Stimulated activated memory B cell treated with anti-CD40 and anti-IgM and Interleukin-4, amounts not matched to agents 10 μg/mL and 1 μg/mL and 100 μg/mL, for 72 hours (primary cell): ENCODE measurements around the gene NELFB.
A peak's percentile ranks its signal among the peaks of the same experiment; 100 is the strongest.

ENCODE experiments used
- ATAC-seq: fragments of 150-1000 bp; cut with Tn5 transposase; 2 replicates; pipeline ENCODE4 v1.10.0; 2021
- H3K27ac Mint-ChIP-seq: one replicate; pipeline ENCODE4 v1.8.0; 2022; ENCODE audit warnings: mild to moderate bottlenecking, mixed read lengths
- H3K27me3 Mint-ChIP-seq: one replicate; pipeline ENCODE4 v1.8.0; 2022; ENCODE audit warnings: mixed read lengths
- H3K36me3 Mint-ChIP-seq: one replicate; pipeline ENCODE4 v1.8.0; 2022; ENCODE audit warnings: mixed read lengths
- H3K4me1 Mint-ChIP-seq: one replicate; pipeline ENCODE4 v1.8.0; 2022; ENCODE audit warnings: mixed read lengths
- H3K4me3 Mint-ChIP-seq: one replicate; pipeline ENCODE4 v1.8.0; 2022; ENCODE audit warnings: mild to moderate bottlenecking, moderate library complexity, mixed read lengths
- H3K9me3 Mint-ChIP-seq: one replicate; pipeline ENCODE4 v1.8.0; 2022; ENCODE audit warnings: mixed read lengths

The NELFB gene

DNA sequence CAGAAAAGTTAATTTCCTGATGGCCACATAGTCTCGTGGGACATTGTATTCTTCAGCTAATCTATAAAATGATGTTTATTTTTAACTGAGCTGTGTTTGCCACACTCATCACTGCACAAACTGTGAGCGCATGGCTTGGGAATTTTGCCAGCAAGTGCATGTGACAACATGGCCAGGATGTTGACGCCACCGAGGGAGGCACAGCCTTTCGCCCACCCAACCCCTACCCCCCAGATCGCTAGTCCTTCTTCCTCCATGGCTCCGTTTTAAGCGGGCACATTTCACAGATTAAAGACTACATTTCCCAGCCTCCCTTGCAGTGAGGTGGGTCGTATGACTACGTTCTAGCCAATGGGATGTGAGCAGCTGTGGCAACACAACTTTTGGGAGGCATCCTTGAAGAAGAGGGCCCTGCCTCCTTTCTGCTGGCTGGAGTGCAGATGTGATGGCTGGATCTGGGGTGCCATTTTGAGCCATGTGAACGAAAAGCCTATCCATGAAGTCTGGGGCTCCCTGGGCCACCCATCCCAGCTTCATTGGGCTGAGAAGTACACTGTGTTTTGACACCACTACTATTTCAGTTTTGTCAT lies 39.1 kb downstream of the NELFB start:
- no peak overlapping the region for H3K27ac Mint-ChIP-seq
- peak; percentile 64 for ATAC-seq
- no peaks in the 10 kb centered on the region for H3K9me3 Mint-ChIP-seq
- no peaks in the 10 kb centered on the region for H3K36me3 Mint-ChIP-seq
- H3K4me1 Mint-ChIP-seq: peaks cover 12% of the 10 kb centered on the region
- peak overlapping the region; percentile 46 for H3K4me3 Mint-ChIP-seq
- peaks cover 54% of the 10 kb centered on the region for H3K27me3 Mint-ChIP-seq

DNA sequence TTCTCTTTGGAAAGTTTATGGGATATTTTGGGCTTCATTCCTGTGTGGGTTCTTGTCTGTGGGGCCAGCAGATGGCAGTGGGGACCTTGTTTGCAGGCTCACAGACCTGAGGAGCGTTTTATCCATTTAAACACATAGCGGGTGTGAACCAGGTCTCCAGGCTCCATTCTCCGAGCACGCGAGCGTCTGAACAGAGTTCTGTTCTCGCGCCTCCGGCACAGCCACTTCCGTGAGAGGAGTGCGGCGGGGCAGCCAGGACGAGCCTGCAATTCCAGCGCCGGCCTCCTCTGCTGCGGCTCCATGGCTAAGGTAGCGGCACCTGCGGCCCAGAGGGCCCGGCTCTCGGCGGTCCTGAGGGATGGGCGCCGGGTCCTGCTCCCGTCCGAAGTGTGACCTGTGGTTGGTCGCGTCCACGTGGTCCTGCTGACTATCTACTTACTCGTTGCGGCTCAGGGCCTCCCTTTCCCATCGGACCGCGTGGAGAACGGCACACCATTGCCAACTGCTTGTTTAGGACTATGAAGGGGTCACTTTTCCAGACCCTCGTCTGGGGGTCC lies 39.6 kb downstream of the NELFB start:
- Mint-ChIP-seq H3K27me3 (peaks cover 59% of the 10 kb centered on the region), H3K36me3 (no peaks in the 10 kb centered on the region), H3K9me3 (no peaks in the 10 kb centered on the region), H3K27ac (no peak overlapping the region), H3K4me3 (peak overlapping the region; percentile 46), H3K4me1 (peaks cover 12% of the 10 kb centered on the region)
- no peak for ATAC-seq

DNA sequence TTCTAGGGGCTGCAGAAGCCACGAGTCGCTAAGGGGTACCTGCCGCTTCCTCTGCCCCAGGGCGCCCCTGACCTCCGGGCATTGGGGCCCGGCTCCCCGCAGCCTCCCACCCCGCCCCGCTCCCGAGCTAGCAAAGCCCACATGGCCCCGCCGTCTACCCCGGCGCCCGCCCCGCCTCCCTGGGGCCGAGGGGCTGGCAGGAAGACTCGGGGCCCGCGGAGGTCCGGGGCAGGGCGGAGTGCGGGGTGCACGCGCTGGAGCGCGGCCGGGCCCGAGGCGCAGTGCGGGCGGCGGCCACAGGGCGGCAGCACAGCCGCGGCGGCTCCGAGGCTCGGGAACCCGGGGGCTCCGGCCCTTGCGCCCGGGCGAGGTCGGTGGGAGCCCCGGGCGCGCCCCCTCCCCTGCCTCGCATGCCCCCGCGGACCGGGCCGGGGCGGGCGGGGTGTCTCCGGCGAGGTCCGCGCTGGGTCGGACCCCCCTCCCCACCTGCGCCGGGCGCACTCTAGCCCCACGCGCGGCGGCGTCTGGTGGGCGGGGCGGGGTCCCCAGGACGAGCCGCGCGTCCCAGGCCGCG lies 40.2 kb downstream of the NELFB start:
- Mint-ChIP-seq H3K4me1 (peaks cover 12% of the 10 kb centered on the region), H3K4me3 (no peak overlapping the region), H3K27me3 (peaks cover 65% of the 10 kb centered on the region), H3K36me3 (no peaks in the 10 kb centered on the region), H3K27ac (no peak overlapping the region), H3K9me3 (no peaks in the 10 kb centered on the region)
- ATAC-seq: peak; percentile 85

DNA sequence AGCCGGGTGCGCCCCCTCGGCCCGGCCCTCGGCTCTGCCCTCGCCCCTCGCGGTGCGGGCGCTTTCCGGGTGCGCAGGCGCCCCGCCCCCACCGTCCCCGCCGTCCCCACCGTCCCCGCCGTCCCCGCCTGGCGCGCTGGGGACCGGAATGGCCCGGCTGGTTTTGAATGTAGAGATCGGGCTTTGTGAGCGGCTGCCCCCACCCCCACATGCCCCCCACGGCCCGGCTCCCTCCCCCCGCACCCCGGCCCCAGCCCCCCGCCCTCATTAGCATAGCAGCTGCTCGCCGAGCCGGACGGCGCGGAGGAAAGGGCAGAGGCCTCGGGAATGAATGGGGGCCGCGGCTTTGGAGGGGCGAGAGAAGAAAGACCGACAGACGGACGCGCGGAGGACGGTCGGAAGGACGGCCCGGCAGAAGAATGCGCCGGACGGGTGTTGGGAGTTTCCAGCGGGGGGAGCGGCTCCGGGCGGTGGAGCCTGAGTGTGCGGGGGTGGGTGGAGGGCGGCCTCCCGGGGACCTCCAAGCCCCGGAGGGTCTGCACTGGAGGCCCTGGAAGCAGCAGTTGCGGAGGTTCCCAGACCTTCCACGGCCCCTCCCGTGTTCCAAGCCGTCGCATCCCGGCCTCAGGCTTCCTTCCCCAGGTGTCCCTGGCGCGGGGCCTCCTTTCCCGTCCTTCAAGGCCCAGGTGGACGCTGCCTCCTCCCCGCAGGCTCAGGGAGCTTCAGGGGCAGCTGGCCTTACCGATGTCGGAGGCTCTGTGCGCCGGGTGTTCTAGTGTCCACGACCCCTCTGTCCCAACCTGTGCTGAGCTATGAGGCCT lies 40.9 kb downstream of the NELFB start:
- Mint-ChIP-seq H3K4me1 (peaks cover 12% of the 10 kb centered on the region), H3K36me3 (no peaks in the 10 kb centered on the region), H3K27ac (no peak overlapping the region), H3K9me3 (no peaks in the 10 kb centered on the region), H3K27me3 (peaks cover 72% of the 10 kb centered on the region), H3K4me3 (peak overlapping the region; percentile 62)
- ATAC-seq: peak; percentile 14

DNA sequence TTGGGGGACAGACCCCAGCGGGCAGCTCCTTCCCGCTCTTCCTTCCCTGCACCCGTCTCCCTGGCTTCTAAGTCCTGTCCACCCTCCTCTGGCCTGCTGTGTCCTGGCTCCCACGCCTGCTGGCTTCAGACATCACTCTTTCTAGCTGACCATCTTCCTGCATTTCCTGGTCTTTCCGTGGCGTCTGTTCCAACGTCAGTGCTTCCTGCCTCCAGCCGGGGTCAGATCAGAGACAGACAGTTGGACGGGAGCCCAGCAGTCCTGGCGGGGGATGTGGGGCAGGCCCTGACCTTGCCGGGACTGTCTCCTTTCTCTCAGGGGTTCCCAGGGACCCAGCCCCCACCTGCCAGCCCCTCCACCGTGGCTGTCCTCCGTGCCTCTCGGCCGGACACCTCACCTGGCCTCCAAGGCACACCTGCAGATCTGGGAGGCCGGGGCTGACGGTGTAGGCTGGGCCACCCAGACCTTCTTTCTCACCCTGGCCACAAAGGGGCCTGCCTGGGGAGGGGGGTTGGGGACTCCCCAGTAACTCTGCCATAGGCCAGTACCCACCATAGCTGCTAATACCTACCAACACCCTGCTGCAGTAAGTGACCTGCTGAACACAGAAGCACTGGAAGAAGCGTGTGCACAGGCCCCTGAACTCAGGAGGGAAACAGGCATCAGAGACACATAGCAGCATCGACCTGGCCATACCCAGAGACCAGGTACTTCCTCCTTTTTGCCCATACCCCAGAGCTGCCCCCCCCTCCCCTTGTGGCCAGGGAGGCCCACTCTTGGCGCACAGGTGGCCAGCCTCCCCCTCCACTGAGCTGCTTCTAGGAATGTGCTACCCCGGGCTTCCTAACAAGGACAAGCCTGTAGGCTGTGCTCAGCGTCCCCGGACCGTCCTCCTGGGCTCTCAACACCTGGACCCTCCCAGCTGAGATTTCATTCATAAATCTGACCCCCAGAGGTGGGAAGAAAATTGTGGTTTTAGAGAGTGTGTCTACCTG lies 41.8 kb downstream of the NELFB start:
- peaks cover 73% of the 10 kb centered on the region for H3K27me3 Mint-ChIP-seq
- H3K4me3 Mint-ChIP-seq: peak overlapping the region; percentile 62
- H3K36me3 Mint-ChIP-seq: no peaks in the 10 kb centered on the region
- H3K9me3 Mint-ChIP-seq: no peaks in the 10 kb centered on the region
- no peak for ATAC-seq
- no peak overlapping the region for H3K27ac Mint-ChIP-seq
- peaks cover 12% of the 10 kb centered on the region for H3K4me1 Mint-ChIP-seq

DNA sequence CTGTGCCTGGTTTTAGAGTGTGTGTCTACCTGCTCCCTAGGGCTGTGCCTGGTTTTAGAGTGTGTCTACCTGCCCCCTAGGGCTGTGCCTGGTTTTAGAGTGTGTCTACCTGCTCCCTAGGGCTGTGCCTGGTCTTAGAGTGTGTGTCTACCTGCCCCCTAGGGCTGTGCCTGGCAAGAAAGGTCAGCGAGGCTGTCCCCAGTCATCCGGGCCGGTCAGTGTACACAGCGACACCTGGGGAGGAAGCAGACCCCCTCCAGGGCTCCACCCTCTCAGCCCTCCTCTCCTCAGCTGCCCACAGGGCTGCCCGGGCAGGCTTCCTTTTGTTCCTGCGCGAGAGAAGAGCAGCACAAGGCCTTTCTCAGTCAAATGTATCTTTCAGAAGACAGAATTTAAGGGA lies 42.8 kb downstream of the NELFB start:
- Mint-ChIP-seq H3K27me3 (peaks cover 71% of the 10 kb centered on the region), H3K36me3 (no peaks in the 10 kb centered on the region), H3K27ac (no peak overlapping the region), H3K9me3 (no peaks in the 10 kb centered on the region), H3K4me1 (peaks cover 12% of the 10 kb centered on the region), H3K4me3 (no peak overlapping the region)
- ATAC-seq: no peak

DNA sequence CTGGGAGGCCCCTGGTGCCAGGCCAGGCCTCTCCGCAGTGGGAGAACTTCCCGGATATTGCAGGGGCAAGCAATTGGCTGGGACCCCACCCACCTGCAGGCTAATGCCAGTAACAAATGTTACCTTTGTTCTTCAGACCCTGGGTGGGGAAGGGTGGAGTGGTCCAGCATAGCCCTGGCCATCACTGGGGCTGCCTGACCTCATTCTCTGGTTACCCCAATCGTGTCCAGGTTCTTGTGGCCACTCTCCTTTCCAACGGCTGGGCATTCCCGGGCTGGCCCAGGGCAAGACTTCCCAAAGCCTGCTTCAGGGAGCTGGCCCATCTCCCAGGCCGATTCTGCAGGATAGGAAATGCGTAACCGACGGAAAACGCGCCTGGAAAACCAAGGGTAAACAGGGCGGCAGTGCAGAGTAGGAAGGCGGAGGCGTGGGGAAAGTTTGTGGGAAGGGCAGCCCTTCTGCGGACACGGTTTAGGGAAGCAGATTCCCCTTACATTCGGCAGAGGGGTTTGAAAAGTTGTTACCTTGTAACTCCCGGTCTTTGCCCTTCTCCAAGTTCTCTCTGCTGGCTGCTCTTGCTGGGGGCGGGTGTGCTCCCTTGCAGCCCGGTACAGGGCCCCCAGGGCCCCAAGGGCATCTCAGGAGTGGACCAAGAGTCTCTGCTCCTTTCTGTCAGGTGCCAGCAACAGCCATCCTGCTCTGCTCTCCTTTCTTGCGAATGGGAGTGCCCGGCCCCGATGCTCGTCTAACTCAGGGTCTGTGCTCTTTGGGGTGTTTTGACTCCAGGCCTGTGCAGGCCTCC lies 43.5 kb downstream of the NELFB start:
- no peak for ATAC-seq
- peaks cover 12% of the 10 kb centered on the region for H3K4me1 Mint-ChIP-seq
- no peak overlapping the region for H3K4me3 Mint-ChIP-seq
- no peak overlapping the region for H3K27ac Mint-ChIP-seq
- H3K36me3 Mint-ChIP-seq: no peaks in the 10 kb centered on the region
- peaks cover 70% of the 10 kb centered on the region for H3K27me3 Mint-ChIP-seq
- H3K9me3 Mint-ChIP-seq: no peaks in the 10 kb centered on the region

DNA sequence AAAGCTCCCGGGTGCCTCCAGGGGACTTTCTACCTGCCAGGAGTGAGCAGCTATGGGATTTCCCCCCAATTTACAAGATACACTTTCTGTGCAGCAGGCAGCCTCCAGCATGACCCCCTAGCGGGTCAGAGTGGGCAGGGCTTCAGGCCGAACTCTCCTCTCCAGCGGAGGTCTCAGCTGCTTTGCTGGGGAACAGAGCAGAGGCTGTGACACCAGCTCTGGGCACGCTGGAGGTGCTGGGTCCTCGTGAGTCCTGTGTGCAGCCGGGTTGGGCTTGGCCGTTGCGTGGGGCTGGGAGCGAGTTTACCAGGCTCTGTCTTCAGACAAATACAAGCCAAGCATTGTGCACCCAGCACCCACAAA lies 44.1 kb downstream of the NELFB start:
- no peaks in the 10 kb centered on the region for H3K9me3 Mint-ChIP-seq
- ATAC-seq: no peak
- peaks cover 67% of the 10 kb centered on the region for H3K27me3 Mint-ChIP-seq
- no peak overlapping the region for H3K27ac Mint-ChIP-seq
- H3K36me3 Mint-ChIP-seq: no peaks in the 10 kb centered on the region
- no peak overlapping the region for H3K4me3 Mint-ChIP-seq
- peaks cover 12% of the 10 kb centered on the region for H3K4me1 Mint-ChIP-seq

DNA sequence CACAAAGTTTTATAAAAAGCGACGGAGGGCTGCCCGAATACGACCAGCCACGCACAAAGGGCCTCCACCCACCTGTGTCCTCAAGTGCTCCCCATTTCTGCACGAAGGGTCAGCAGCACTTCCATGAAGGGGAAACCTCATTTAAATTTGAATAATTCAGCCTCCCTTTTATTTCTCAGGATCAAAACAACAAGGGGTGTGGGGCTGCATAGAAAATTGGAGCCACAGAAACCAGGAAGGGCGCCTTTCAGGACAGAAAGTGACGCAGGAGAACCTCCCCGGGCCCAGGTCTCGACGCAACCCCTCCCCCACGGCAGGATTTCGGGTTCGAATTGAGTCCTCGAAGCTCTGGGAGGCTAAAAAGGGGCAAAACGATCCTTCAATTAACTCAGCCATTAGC lies 44.8 kb downstream of the NELFB start:
- Mint-ChIP-seq H3K4me1 (peaks cover 17% of the 10 kb centered on the region), H3K36me3 (no peaks in the 10 kb centered on the region), H3K27ac (no peak overlapping the region), H3K9me3 (no peaks in the 10 kb centered on the region), H3K4me3 (no peak overlapping the region), H3K27me3 (peaks cover 63% of the 10 kb centered on the region)
- ATAC-seq: no peak

DNA sequence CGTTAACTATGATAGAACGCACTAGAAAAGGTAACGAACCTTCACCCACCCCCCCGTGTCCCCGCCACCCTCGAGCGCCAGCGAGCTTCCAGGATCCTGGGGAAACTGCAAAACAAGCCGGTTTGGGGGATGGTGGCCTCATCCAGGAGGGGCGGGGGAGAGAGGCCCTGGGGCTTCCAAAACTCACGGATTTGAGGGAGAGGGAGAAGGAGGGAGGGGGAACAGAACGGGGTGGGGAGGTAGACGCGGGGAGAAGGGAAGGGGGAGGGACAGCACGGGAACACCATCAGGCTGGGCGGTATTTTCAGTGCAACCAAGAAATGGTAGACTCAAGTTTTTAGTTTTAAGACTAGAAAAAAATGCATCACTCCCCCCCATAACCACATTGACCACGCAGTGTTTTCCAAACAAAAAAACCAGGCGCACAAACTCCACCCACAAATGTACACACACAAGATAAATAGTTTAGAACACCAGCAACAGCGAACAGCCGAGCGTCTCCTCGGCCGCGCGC lies 45.5 kb downstream of the NELFB start:
- no peak for ATAC-seq
- Mint-ChIP-seq H3K27ac (no peak overlapping the region), H3K27me3 (peaks cover 68% of the 10 kb centered on the region), H3K9me3 (no peaks in the 10 kb centered on the region), H3K36me3 (no peaks in the 10 kb centered on the region), H3K4me1 (peaks cover 24% of the 10 kb centered on the region), H3K4me3 (peak overlapping the region; percentile 61)

DNA sequence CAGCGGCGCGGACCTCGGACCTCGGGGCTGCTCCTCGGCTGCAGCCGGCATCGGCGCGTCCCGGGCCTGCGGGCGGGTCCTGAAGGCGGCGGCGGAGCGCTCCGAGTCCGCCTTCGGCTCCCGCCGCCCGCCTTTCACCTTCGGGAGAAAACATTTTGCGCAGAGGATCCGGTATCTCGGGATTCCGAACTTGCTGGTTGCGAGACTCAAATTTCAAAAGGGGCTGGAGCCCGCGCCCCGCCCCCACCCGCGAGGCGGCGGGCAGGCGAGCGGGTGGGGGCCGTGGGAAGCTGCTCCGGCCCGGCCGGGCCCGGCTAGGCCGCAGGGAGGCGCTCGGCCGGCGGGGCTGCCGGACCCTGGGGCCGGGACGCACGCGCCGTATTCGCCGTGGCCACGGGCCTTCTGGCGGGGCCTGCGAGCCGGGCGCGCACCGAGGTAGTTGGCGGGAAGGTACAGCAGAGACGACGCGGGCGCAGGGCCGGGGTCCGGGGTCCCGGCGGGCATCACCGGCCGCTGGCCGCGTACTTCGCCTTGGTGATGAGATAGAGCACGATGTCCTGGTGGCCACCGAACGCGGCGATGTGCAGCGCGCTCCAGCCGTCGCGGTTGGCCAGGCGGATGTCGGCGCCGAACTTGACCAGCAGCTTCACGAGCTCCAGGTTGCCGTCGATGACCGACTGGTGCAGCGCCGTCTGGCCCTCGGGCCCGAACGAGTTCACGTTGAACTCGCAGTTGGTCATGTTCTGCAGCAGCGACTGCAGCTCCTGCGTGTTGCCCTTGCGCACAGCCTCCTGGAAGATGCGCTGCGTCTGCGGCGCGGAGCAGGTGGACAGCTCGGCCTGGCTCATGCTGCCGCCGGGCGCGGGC lies 46.2 kb downstream of the NELFB start:
- peak overlapping the region; percentile 61 for H3K4me3 Mint-ChIP-seq
- H3K27me3 Mint-ChIP-seq: peaks cover 68% of the 10 kb centered on the region
- H3K4me1 Mint-ChIP-seq: peaks cover 23% of the 10 kb centered on the region
- no peak overlapping the region for H3K27ac Mint-ChIP-seq
- H3K36me3 Mint-ChIP-seq: no peaks in the 10 kb centered on the region
- no peak for ATAC-seq
- no peaks in the 10 kb centered on the region for H3K9me3 Mint-ChIP-seq

DNA sequence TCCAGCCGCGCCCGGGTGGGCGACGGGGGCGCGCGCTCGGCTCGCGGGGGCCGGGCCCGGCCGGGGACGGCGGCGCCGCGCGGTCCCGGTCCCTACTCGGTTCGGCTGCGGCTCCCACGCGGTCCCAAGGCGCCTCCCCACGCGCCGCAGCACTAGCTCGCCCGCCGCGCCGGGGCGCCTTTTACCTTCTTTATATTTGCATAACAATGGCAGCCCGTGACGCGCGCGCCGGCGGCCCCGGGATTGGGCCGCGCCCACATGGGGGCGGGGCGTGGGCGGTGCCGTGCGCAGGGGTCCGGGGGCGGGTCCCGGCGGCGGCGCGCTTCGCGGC lies 47.0 kb downstream of the NELFB start, which contains the start of gene NRARP:
TSS of gene NRARP (minus strand) at position 154 of the 331 bp plus-strand sequence. CDS start 343 bp downstream, outside the sequence.
- H3K4me1 Mint-ChIP-seq: peaks cover 23% of the 10 kb centered on the region
- no peaks in the 10 kb centered on the region for H3K9me3 Mint-ChIP-seq
- peaks cover 68% of the 10 kb centered on the region for H3K27me3 Mint-ChIP-seq
- peak; percentile 88 for ATAC-seq
- H3K27ac Mint-ChIP-seq: no peak within 1 kb of the TSS
- peak within 1 kb of the TSS; percentile 51 for H3K4me3 Mint-ChIP-seq
- H3K36me3 Mint-ChIP-seq: no peaks in the 10 kb centered on the region

DNA sequence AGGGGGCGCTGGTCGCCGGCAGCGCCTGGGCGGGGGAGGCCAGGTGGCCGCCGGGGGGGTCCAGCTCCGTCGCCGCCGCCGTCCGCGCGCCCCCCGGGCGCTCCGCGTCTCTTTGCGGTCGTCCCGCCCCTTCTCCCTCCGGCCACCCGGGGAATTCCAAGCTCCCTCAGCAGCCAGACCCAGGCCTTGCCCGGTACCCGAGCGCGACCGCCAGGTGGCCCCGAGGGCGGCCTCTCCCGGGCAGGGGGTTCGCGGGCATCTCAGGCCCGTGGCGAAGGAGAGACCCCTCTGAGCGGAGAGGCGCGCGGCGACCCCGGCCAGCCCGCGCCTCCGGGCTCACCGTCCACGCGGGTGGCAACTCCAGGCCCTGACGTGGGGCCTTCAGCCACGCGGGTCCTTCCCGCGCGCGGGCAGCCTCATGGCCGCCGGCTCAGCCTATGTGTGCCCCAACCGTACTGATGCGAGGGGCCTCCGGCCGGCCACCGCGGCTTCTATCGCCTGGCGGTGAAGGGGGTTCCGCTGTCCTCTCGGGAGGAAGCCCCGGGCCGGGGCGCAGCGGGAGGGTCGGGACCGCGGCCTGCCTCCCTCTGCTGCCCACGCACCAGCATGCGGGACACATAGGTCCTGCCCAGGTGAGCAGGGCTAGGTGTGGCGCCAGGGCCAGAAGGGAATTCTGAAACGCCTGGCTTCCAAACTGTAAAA lies 47.5 kb downstream of the NELFB start:
- Mint-ChIP-seq H3K36me3 (no peaks in the 10 kb centered on the region), H3K4me1 (peaks cover 25% of the 10 kb centered on the region), H3K9me3 (no peaks in the 10 kb centered on the region), H3K4me3 (peak overlapping the region; percentile 34), H3K27me3 (peaks cover 68% of the 10 kb centered on the region), H3K27ac (no peak overlapping the region)
- ATAC-seq: peak; percentile 81
